ENCODE results near the gene RPL10A.

GRCh38 chr6:35425284-35425683, 42.9 kb upstream of the RPL10A start:
- TF ChIP-seq POLR2AphosphoS5 (IDR thresholded peaks at IDR 0.05) (no peak), POLR2A (IDR thresholded peaks at IDR 0.05) (no peak)

All from prostate gland (tissue), 1 donor.